A673 (cell line): ENCODE results near the gene SLC38A4.

Experiments
- CTCF ChIP-seq: fragments of 300-800, 200-600 bp; sonication (generic); conservative IDR thresholded peaks from 2 replicates; pipeline ENCODE4 v1.5.1; 2017; ENCODE audit warnings: low read depth, mild to moderate bottlenecking, antibody characterized with exemption, low read length, moderate library complexity, mixed read lengths
- EZH2 ChIP-seq: fragments of 200-600 bp; sonication (generic); IDR thresholded peaks from 2 replicates; pipeline ENCODE4 v1.6.1; 2017; ENCODE audit warnings: borderline replicate concordance, low read depth, mild to moderate bottlenecking, mixed read lengths, antibody characterized with exemption, low read length; ENCODE audit not compliant: poor library complexity, severe bottlenecking

- TF ChIP-seq CTCF (no peak), EZH2 (no peak)
These were observed 25.6 kb downstream of the SLC38A4 start for GRCh38 chr12:46800160-46800559.
